ENCODE data around the gene CCL17. TPM values are rescaled to one million over a fixed set of nuclear protein-coding genes. Genes with fewer than 3 reads are reported as not detected.

CCL17 gene
- total and polyA plus RNA-seq, 9 of the 15 experiments (the other 6 are each of a cell fraction or from before 2014, with no cell fraction given), result not detected

GRCh38 chr16:57407521-57408353 is 3.2 kb downstream of the CCL17 start:
- no peak overlapping the region for H3K4me3 ChIP-seq
- TF ChIP-seq BRD4 (IDR thresholded peaks at IDR 0.05) (no peak), ZBTB40 (IDR thresholded peaks at IDR 0.05) (no peak), ZBTB40 (CRISPR knock-in tag; IDR thresholded peaks at IDR 0.05) (no peak), HBP1 (CRISPR knock-in tag; IDR thresholded peaks at IDR 0.05) (peak; percentile 51; the same call in 1 of the 2 replicates), DPF2 (IDR thresholded peaks at IDR 0.05) (no peak), THRB (CRISPR knock-in tag; conservative IDR thresholded peaks at IDR 0.05) (0 out of 2 replicates have a peak, but pooled peaks have one; percentile 3), PRMT5 (CRISPR knock-in tag; IDR thresholded peaks at IDR 0.05) (no peak), HDAC1 (IDR thresholded peaks at IDR 0.05) (0 out of 4 replicates have a peak, but pooled peaks of 1 of the 2 experiments have one; percentile 9), EHMT2 (IDR thresholded peaks at IDR 0.05) (peak; percentile 51; the same call in 1 of the 2 replicates)
- no peak overlapping the region for H3K4me2 ChIP-seq (ENCODE audit: insufficient read depth, low read length)
- H4K20me1 ChIP-seq (replicated peaks; ENCODE audit: control insufficient read depth, insufficient read depth, low read length), result no peaks in the 10 kb centered on the region
- FAIRE-seq, result no peak
- ChIA-PET CTCF (ENCODE audit: low intra/inter-chr PET ratio) (no interaction called here), POLR2A (no interaction called here)
- BruUV-seq (replicated peaks), result no TSS peak
- intact Hi-C loops (cut with micrococcal nuclease), result no loop called here
- H3K4me1 ChIP-seq (replicated peaks in 1 of 2; ENCODE audit: control insufficient read depth in 2 of 2, insufficient read depth in 2 of 2, low read length in 2 of 2), result peaks cover 0 to 5% of the 10 kb centered on the region in 2 experiments; a peak in 1 of 5 replicates
- no peak overlapping the region for H3K9ac ChIP-seq (ENCODE audit: insufficient read depth in 1 of 2, low read depth in 2 of 2, low read length in 2 of 2)
- H3K79me2 ChIP-seq (ENCODE audit: control insufficient read depth, insufficient read depth, low read length), result no peaks in the 10 kb centered on the region
- in situ Hi-C loops (cut with MboI), result no loop called here
- 2% methylated on average over 5 of the region's 5 CpGs for WGBS (ENCODE audit: insufficient coverage, low coverage, missing lambda C conversion rate)
- H3K36me3 ChIP-seq (ENCODE audit: control insufficient read depth, insufficient read depth, low read length), result no peaks in the 10 kb centered on the region
- peaks cover 11 to 51% of the 10 kb centered on the region in 2 experiments; a peak in 4 of 5 replicates for H3K27me3 ChIP-seq (ENCODE audit: control insufficient read depth in 2 of 2, insufficient read depth in 2 of 2, low read length in 2 of 2)
- no peak for ATAC-seq
- no peak overlapping the region for H2AFZ ChIP-seq (ENCODE audit: low read depth, low read length)
- DNase-seq (ENCODE audit: extremely low read depth in 1 of 4, low spot score in 3 of 4), result no peak
- no peak overlapping the region for H3K27ac ChIP-seq (ENCODE audit: extremely low read depth, low read depth, low read length)
- H3K9me1 ChIP-seq (ENCODE audit: control insufficient read depth, insufficient read depth, low read length), result no peaks in the 10 kb centered on the region
- H3K9me3 ChIP-seq (replicated peaks; ENCODE audit: control insufficient read depth, insufficient read depth, low read depth, low read length), result no peaks in the 10 kb centered on the region
